Endodermal cell (in vitro differentiated cells): ENCODE measurements around the gene GFRAL. TPM values are rescaled to one million over a fixed set of nuclear protein-coding genes. Genes with fewer than 3 reads are reported as not detected.

Source experiments
- DNase-seq: peaks from one replicate; pipeline ENCODE4 v3.0.0-alpha.2; 2017
- H3K27ac ChIP-seq: 2 replicates; pipeline ENCODE4 v1.5.1; 2013; ENCODE audit warnings: mild to moderate bottlenecking, low read depth, low read length, moderate library complexity
- H3K27me3 ChIP-seq: 2 replicates; pipeline ENCODE4 v1.6.1; 2013; ENCODE audit warnings: mild to moderate bottlenecking, low read length, moderate library complexity; ENCODE audit not compliant: insufficient read depth, control insufficient read depth, poor library complexity, severe bottlenecking
- H3K36me3 ChIP-seq: 2 replicates; pipeline ENCODE4 v1.7.0; 2013; ENCODE audit warnings: mild to moderate bottlenecking, low read length, moderate library complexity; ENCODE audit not compliant: control insufficient read depth, insufficient read depth
- H3K4me1 ChIP-seq: one replicate; pipeline ENCODE4 v1.7.0; 2013; ENCODE audit warnings: low read length; ENCODE audit not compliant: control insufficient read depth, insufficient read depth
- H3K4me3 ChIP-seq: 2 replicates; pipeline ENCODE4 v1.5.1; 2013; ENCODE audit warnings: mild to moderate bottlenecking, low read length, moderate library complexity
- H3K9ac ChIP-seq: 2 replicates; pipeline ENCODE4 v1.6.1; 2013; ENCODE audit warnings: mild to moderate bottlenecking, low read length, moderate library complexity; ENCODE audit not compliant: poor library complexity, severe bottlenecking; ENCODE audit errors: extremely low read depth
- H3K9me3 ChIP-seq: 2 replicates; pipeline ENCODE4 v1.6.1; 2013; ENCODE audit warnings: mild to moderate bottlenecking, low read length, moderate library complexity; ENCODE audit not compliant: control insufficient read depth
- H3K27ac Mint-ChIP-seq: 2 replicates; pipeline ENCODE4 v1.8.0; 2020; ENCODE audit warnings: mixed read lengths
- H3K27me3 Mint-ChIP-seq: 2 replicates; pipeline ENCODE4 v1.8.0; 2021; ENCODE audit warnings: mild to moderate bottlenecking, mixed read lengths; ENCODE audit not compliant: insufficient read depth
- H3K36me3 Mint-ChIP-seq: 2 replicates; pipeline ENCODE4 v1.8.0; 2020; ENCODE audit warnings: low read depth, mixed read lengths
- H3K4me1 Mint-ChIP-seq: 2 replicates; pipeline ENCODE4 v1.8.0; 2020; ENCODE audit warnings: mixed read lengths
- H3K4me3 Mint-ChIP-seq: 2 replicates; pipeline ENCODE4 v1.8.0; 2020; ENCODE audit warnings: mild to moderate bottlenecking, moderate library complexity, mixed read lengths
- H3K9me3 Mint-ChIP-seq: 2 replicates; pipeline ENCODE4 v1.8.0; 2020; ENCODE audit warnings: mild to moderate bottlenecking, mixed read lengths
- WGBS, 2 experiments: methylation state at CpG; one replicate each; pipeline versions ENCODE4 v1.1.5 to v1.1.7; 2013; ENCODE audit warnings: missing lambda C conversion rate in 2 of 2, mixed read lengths in 1 of 2; ENCODE audit not compliant: insufficient coverage in 1 of 2, insufficient read length in 1 of 2; 5-methylcytosine and 5-hydroxymethylcytosine counted together
- total RNA-seq, 2 donors: library from RNA; stranded (reverse); fragmentation: NEBNext Ultra II Directional in 1 of 2; extraction: Animal tissue kit (Norgen Biotek cat#: 25700) in 1 of 2; gene quantifications; 2 replicates in 1 of 2; 3 replicates in 1 of 2; pipeline ENCODE4 v1.2.1, GENCODE V29; 2021
- TF ChIP-seq, protein P1 (sequence below): fragments of 200-600 bp; sonication (generic); conservative IDR thresholded peaks from 2 replicates; pipeline ENCODE4 v1.5.0; 2021; ENCODE audit warnings: antibody characterized with exemption, mild to moderate bottlenecking

Gene GFRAL
- total RNA-seq, 2 donors from 2014 or later, result not detected

DNA sequence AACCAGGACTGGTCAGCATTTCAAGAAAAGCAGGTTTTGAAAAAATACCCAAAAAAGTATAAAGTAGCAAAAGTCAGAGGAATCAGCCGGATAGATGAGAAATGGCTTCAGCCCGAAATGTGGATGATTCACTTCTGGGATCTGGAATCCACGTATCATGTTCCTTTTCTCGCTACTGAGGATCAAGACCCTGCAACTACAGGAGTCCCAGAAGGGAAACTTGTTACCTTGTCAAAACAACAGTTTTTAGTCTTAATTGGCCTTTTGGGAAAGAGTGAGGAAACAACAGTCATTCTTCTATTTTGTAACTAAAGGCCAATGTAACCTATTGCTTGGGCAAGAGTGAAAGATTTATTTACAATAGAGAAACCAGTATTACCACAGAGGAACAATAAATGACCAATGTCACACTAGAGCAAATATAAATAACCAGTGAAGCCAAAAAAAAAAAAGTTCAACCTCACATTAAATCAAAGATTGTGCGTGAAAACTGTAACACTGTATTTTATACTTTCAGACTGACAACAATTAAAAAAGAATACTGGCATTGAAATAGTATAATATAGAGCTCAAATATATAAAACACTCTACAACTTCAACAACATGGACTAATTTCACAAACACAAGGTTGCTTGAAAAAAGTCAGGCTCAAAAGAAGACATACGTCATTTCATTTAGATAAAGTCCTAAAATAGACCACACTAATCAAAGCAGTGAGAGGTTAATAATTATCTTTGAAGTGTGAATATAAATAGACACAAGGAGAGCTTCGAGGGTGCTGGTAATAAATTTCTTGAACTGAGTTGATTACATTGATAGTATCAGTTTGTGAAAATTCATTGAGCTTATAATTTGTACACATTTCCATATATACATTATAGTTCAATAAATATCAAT is 116.2 kb downstream of the GFRAL start:
- Mint-ChIP-seq H3K27ac (no peak overlapping the region), H3K4me1 (peaks cover 6% of the 10 kb centered on the region), H3K4me3 (no peak overlapping the region), H3K36me3 (no peaks in the 10 kb centered on the region), H3K27me3 (peaks cover 2% of the 10 kb centered on the region), H3K9me3 (no peaks in the 10 kb centered on the region)
- Histone ChIP-seq H3K4me1 (no peaks in the 10 kb centered on the region), H3K9me3 (no peaks in the 10 kb centered on the region), H3K27ac (no peak overlapping the region), H3K4me3 (no peak overlapping the region), H3K27me3 (no peaks in the 10 kb centered on the region), H3K9ac (no peak overlapping the region), H3K36me3 (no peaks in the 10 kb centered on the region)
- TF ChIP-seq, protein P1, sequence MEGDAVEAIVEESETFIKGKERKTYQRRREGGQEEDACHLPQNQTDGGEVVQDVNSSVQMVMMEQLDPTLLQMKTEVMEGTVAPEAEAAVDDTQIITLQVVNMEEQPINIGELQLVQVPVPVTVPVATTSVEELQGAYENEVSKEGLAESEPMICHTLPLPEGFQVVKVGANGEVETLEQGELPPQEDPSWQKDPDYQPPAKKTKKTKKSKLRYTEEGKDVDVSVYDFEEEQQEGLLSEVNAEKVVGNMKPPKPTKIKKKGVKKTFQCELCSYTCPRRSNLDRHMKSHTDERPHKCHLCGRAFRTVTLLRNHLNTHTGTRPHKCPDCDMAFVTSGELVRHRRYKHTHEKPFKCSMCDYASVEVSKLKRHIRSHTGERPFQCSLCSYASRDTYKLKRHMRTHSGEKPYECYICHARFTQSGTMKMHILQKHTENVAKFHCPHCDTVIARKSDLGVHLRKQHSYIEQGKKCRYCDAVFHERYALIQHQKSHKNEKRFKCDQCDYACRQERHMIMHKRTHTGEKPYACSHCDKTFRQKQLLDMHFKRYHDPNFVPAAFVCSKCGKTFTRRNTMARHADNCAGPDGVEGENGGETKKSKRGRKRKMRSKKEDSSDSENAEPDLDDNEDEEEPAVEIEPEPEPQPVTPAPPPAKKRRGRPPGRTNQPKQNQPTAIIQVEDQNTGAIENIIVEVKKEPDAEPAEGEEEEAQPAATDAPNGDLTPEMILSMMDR, result no peak
- WGBS, 2 experiments, result 89 to 98% methylated on average over 4 to 7 of the region's 7 CpGs
- no peak for DNase-seq

DNA sequence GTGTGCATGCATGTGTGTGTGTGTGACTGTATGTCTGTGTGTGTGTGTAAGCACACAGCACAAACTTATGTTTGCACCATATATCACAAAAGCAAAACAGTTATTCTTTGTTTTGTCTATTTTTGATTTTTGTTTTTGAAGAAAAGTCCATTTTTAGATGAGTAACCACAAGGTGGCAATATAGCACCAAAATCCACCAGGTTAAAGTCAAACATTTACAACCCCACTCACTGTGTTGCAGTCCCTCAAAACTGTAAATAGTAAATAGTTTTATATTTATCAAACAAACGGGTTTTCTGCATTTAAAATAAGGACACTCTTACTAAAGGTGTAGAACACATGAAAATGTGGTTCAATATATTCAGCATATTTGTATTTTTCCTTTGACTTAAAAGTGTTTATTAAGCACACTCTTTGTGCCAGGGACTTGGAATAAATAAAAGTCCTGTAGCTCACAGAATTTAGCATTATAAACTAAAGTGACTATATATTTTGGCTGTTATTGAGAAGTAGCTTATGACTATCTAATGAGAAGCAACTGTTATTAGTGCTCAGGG is 118.5 kb downstream of the GFRAL start:
- Mint-ChIP-seq H3K4me1 (peaks cover 6% of the 10 kb centered on the region), H3K4me3 (no peak overlapping the region), H3K9me3 (no peaks in the 10 kb centered on the region), H3K36me3 (no peaks in the 10 kb centered on the region), H3K27ac (no peak overlapping the region), H3K27me3 (peaks cover 2% of the 10 kb centered on the region)
- H3K9me3 ChIP-seq, result no peaks in the 10 kb centered on the region
- H3K27me3 ChIP-seq, result no peaks in the 10 kb centered on the region
- H3K4me3 ChIP-seq, result no peak overlapping the region
- TF ChIP-seq, protein P1, result peak; percentile 86
- no peaks in the 10 kb centered on the region for H3K36me3 ChIP-seq
- H3K4me1 ChIP-seq, result no peaks in the 10 kb centered on the region
- no CpG with 5 or more reads among the region's 1 CpG for WGBS, 2 experiments
- DNase-seq, result no peak
- no peak overlapping the region for H3K27ac ChIP-seq
- no peak overlapping the region for H3K9ac ChIP-seq

DNA sequence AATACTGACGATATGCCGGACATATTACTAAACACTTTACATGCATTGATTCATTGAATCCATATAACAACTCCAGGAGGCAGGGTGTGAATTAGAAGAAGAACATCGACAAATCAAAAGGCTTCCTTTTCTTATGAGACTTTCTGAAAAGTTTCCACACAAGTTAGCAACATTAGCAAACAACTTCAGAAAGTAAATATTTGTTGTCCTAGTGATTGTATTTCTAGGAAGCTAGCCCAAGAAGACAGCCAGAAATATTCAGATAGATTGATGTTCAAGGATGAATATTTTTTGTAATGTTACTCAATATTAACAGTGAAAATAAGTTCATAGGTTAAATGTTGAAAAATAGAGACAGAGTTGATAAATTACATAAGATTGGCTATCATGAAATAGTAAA is 120.6 kb downstream of the GFRAL start:
- Histone ChIP-seq H3K27me3 (no peaks in the 10 kb centered on the region), H3K4me1 (no peaks in the 10 kb centered on the region), H3K4me3 (no peak overlapping the region), H3K9ac (no peak overlapping the region), H3K36me3 (no peaks in the 10 kb centered on the region), H3K9me3 (no peaks in the 10 kb centered on the region), H3K27ac (no peak overlapping the region)
- Mint-ChIP-seq H3K9me3 (no peaks in the 10 kb centered on the region), H3K4me1 (peaks cover 6% of the 10 kb centered on the region), H3K4me3 (no peak overlapping the region), H3K27ac (no peak overlapping the region), H3K27me3 (no peaks in the 10 kb centered on the region), H3K36me3 (no peaks in the 10 kb centered on the region)
- 80 to 87% methylated on average over 1 to 3 of the region's 3 CpGs for WGBS, 2 experiments
- TF ChIP-seq, protein P1, result no peak
- no peak for DNase-seq
